GM10266 (cell line): Measurements from ENCODE around the gene SLC7A11.

ENCODE experiments used
- DNase-seq: peaks from one replicate; pipeline ENCODE4 v3.0.0; 2012; ENCODE audit errors: extremely low spot score
- TF ChIP-seq, protein P1 (sequence below): IDR thresholded peaks from 2 replicates; pipeline ENCODE4 v1.5.1; 2012; ENCODE audit warnings: mild to moderate bottlenecking, low read depth; ENCODE audit not compliant: control insufficient read depth, insufficient read depth; ENCODE audit errors: missing control alignments

The SLC7A11 gene

GRCh38 chr4:138269175-138269574 is 27.0 kb upstream of the SLC7A11 start:
- DNase-seq, result no peak
- TF ChIP-seq, protein P1, sequence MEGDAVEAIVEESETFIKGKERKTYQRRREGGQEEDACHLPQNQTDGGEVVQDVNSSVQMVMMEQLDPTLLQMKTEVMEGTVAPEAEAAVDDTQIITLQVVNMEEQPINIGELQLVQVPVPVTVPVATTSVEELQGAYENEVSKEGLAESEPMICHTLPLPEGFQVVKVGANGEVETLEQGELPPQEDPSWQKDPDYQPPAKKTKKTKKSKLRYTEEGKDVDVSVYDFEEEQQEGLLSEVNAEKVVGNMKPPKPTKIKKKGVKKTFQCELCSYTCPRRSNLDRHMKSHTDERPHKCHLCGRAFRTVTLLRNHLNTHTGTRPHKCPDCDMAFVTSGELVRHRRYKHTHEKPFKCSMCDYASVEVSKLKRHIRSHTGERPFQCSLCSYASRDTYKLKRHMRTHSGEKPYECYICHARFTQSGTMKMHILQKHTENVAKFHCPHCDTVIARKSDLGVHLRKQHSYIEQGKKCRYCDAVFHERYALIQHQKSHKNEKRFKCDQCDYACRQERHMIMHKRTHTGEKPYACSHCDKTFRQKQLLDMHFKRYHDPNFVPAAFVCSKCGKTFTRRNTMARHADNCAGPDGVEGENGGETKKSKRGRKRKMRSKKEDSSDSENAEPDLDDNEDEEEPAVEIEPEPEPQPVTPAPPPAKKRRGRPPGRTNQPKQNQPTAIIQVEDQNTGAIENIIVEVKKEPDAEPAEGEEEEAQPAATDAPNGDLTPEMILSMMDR, result no peak

GRCh38 chr4:138267835-138268234 is 25.7 kb upstream of the SLC7A11 start:
- TF ChIP-seq, protein P1, result no peak

GRCh38 chr4:138266948-138267347 is 24.8 kb upstream of the SLC7A11 start:
- TF ChIP-seq, protein P1, result no peak
- DNase-seq, result no peak

More at GRCh38 chr4:138267835-138268234, 25.7 kb upstream of the SLC7A11 start:
- DNase-seq, result no peak

DNA sequence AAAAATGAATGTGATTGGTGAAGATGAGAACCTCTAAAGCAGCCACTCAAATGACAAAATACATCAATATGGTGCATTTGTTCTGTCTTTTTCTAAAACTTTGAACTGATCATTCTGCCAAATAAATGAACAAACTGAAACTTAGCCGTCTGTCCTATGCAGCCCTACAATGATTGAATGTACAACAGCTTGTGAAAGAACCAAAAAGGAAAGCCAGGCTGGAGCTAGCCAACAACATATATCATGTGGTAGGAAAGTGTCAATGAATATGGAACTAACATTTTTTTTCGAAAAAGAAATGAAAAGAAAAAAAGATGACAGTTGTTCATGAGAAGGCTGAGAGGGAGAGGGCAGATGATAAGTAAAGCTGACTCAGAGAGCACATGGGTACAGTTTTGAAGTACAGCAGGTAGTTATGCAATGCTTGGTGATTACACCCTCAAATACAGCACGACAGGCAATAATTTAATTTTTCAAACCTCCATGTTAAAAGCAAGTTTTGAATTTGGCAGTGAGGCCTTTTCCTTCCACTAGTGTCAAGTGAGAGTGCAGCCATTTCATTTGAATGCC is 21.2 kb upstream of the SLC7A11 start:
- TF ChIP-seq, protein P1, result no peak
- no peak for DNase-seq

- DNase-seq, result no peak
- TF ChIP-seq, protein P1, result no peak
Measured at GRCh38 chr4:138262469-138262868, 20.3 kb upstream of the SLC7A11 start.

GRCh38 chr4:138262030-138262429 is 19.9 kb upstream of the SLC7A11 start:
- DNase-seq, result no peak
- TF ChIP-seq, protein P1, result no peak

DNA sequence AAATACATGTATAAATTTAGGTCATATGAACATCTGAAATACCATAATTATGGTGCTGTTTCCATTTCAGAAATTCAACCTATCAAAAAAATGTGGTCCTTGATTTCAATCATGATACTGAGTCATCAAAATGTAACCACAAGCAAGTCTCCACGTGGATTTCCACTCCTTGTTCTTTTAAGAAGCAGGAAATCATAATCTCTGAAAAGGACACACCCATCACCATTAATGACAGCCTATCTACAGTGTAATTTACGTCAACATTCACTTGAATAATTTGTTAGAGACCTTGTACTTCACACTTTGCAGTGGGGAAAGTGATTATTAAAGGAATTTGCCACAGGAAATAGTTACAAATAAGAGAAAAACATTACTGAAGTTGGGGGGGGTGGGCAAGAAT is 17.7 kb upstream of the SLC7A11 start:
- DNase-seq, result no peak

More for the DNA sequence above, 17.7 kb upstream of the SLC7A11 start:
- TF ChIP-seq, protein P1, result no peak
